H9 (cell line): ENCODE data around the gene BIRC7. TPM values are rescaled to one million over a fixed set of nuclear protein-coding genes. Genes with fewer than 3 reads are reported as not detected.

Experiments
- DNase-seq: peaks from one replicate; pipeline ENCODE4 v3.0.0-alpha.2; 2017
- H2AFZ ChIP-seq: one replicate; pipeline ENCODE4 v1.6.1; 2013; ENCODE audit warnings: mild to moderate bottlenecking, low read length, control low read depth, moderate library complexity
- H2AK5ac ChIP-seq: 2 replicates; pipeline ENCODE4 v1.6.1; 2013; ENCODE audit warnings: low read length, control low read depth, mixed read lengths; ENCODE audit not compliant: insufficient read length
- H2BK120ac ChIP-seq: one replicate; pipeline ENCODE4 v1.6.1; 2013; ENCODE audit warnings: low read depth, mild to moderate bottlenecking, low read length, control low read depth, inconsistent platforms; ENCODE audit not compliant: poor library complexity, severe bottlenecking
- H2BK12ac ChIP-seq: 2 replicates; pipeline ENCODE4 v1.6.1; 2013; ENCODE audit warnings: low read length, control low read depth, mixed read lengths, low read depth; ENCODE audit not compliant: insufficient read length
- H2BK15ac ChIP-seq: 2 replicates; pipeline ENCODE4 v1.6.1; 2013; ENCODE audit warnings: low read depth, low read length, control low read depth
- H2BK20ac ChIP-seq: one replicate; pipeline ENCODE4 v1.6.1; 2013; ENCODE audit warnings: low read depth, mild to moderate bottlenecking, low read length, control low read depth, inconsistent platforms; ENCODE audit not compliant: poor library complexity, severe bottlenecking
- H2BK5ac ChIP-seq: 2 replicates; pipeline ENCODE4 v1.6.1; 2013; ENCODE audit warnings: low read length, control low read depth, mixed read lengths; ENCODE audit not compliant: insufficient read length
- H3K14ac ChIP-seq: 2 replicates; pipeline ENCODE4 v1.6.1; 2013; ENCODE audit warnings: low read length, control low read depth; ENCODE audit not compliant: insufficient read depth
- H3K18ac ChIP-seq: 2 replicates; pipeline ENCODE4 v1.6.1; 2013; ENCODE audit warnings: low read depth, mild to moderate bottlenecking, mixed read lengths, low read length, control low read depth; ENCODE audit not compliant: insufficient read length
- H3K23ac ChIP-seq: 2 replicates; pipeline ENCODE4 v1.6.1; 2013; ENCODE audit warnings: low read length, control low read depth, mixed read lengths, low read depth; ENCODE audit not compliant: insufficient read length
- H3K23me2 ChIP-seq: 2 replicates; pipeline ENCODE4 v1.6.1; 2013; ENCODE audit warnings: low read depth, mild to moderate bottlenecking, mixed read lengths, low read length, control low read depth; ENCODE audit not compliant: insufficient read length, poor library complexity, severe bottlenecking
- H3K27ac ChIP-seq: 2 replicates; pipeline ENCODE4 v1.5.1; 2013; ENCODE audit warnings: low read length, control low read depth, mixed read lengths, low read depth; ENCODE audit not compliant: insufficient read length
- H3K27me3 ChIP-seq: 2 replicates; pipeline ENCODE4 v1.6.1; 2013; ENCODE audit warnings: low read length, control low read depth, inconsistent platforms; ENCODE audit not compliant: insufficient read depth
- H3K4ac ChIP-seq: 2 replicates; pipeline ENCODE4 v1.6.1; 2013; ENCODE audit warnings: low read depth, mild to moderate bottlenecking, control low read depth, inconsistent platforms, low read length, moderate library complexity
- H3K4me1 ChIP-seq: 2 replicates; pipeline ENCODE4 v1.6.1; 2013; ENCODE audit warnings: low read length, control low read depth, inconsistent platforms; ENCODE audit not compliant: insufficient read depth
- H3K4me2 ChIP-seq: 2 replicates; pipeline ENCODE4 v1.6.1; 2013; ENCODE audit warnings: low read length, control low read depth, mixed read lengths; ENCODE audit not compliant: insufficient read length, insufficient read depth
- H3K56ac ChIP-seq: 2 replicates; pipeline ENCODE4 v1.6.1; 2013; ENCODE audit warnings: low read depth, mild to moderate bottlenecking, mixed read lengths, low read length, control low read depth; ENCODE audit not compliant: insufficient read length
- H3K79me1 ChIP-seq: 2 replicates; pipeline ENCODE4 v1.6.1; 2013; ENCODE audit warnings: low read depth, mild to moderate bottlenecking, moderate library complexity, low read length, control low read depth, inconsistent platforms; ENCODE audit not compliant: insufficient read depth, poor library complexity, severe bottlenecking
- H3K79me2 ChIP-seq: 2 replicates; pipeline ENCODE4 v1.6.1; 2013; ENCODE audit warnings: low read length, control low read depth, inconsistent platforms; ENCODE audit not compliant: insufficient read depth
- H3K9ac ChIP-seq: 2 replicates; pipeline ENCODE4 v1.6.1; 2013; ENCODE audit warnings: low read length, control low read depth, mixed read lengths; ENCODE audit not compliant: insufficient read length; ENCODE audit errors: extremely low read depth
- H3K9me3 ChIP-seq: one replicate; pipeline ENCODE4 v1.6.1; 2013; ENCODE audit warnings: low read depth, low read length, inconsistent platforms; ENCODE audit not compliant: control insufficient read depth
- H3T11ph ChIP-seq: one replicate; pipeline ENCODE4 v1.6.1; 2013; ENCODE audit warnings: mild to moderate bottlenecking, low read length, control low read depth, inconsistent platforms
- H4K20me1 ChIP-seq: one replicate; pipeline ENCODE4 v1.6.1; 2013; ENCODE audit not compliant: control insufficient read depth, insufficient read length, insufficient read depth
- H4K5ac ChIP-seq: 2 replicates; pipeline ENCODE4 v1.6.1; 2013; ENCODE audit warnings: low read depth, mild to moderate bottlenecking, mixed read lengths, low read length, control low read depth; ENCODE audit not compliant: insufficient read length
- H4K8ac ChIP-seq: replicated peaks from 2 replicates; pipeline ENCODE4 v1.6.1; 2013; ENCODE audit warnings: low read length, control low read depth, mixed read lengths, low read depth; ENCODE audit not compliant: insufficient read length
- H4K91ac ChIP-seq: 2 replicates; pipeline ENCODE4 v1.6.1; 2013; ENCODE audit warnings: low read depth, mild to moderate bottlenecking, moderate library complexity, mixed read lengths, low read length, control low read depth; ENCODE audit not compliant: insufficient read length
- H3K27ac Mint-ChIP-seq, 3 experiments: 2 replicates in 2 of 3; 3 replicates in 1 of 3; pipeline ENCODE4 v1.8.0; 2020 to 2021; ENCODE audit warnings: mixed read lengths in 3 of 3, mild to moderate bottlenecking in 1 of 3, moderate library complexity in 1 of 3
- H3K27me3 Mint-ChIP-seq: 2 replicates; pipeline ENCODE4 v1.8.0; 2021; ENCODE audit warnings: low read depth, mild to moderate bottlenecking, moderate library complexity, mixed read lengths
- H3K36me3 Mint-ChIP-seq, 3 experiments: 2 replicates in 2 of 3; 3 replicates in 1 of 3; pipeline ENCODE4 v1.8.0; 2020 to 2021; ENCODE audit warnings: low read depth in 3 of 3, mixed read lengths in 3 of 3; ENCODE audit not compliant: insufficient read depth in 1 of 3
- H3K4me1 Mint-ChIP-seq, 2 experiments: 2 replicates each; pipeline ENCODE4 v1.8.0; 2020; ENCODE audit warnings: mixed read lengths in 2 of 2
- H3K4me3 Mint-ChIP-seq, 2 experiments: 2 replicates in 1 of 2; 3 replicates in 1 of 2; pipeline ENCODE4 v1.8.0; 2020 to 2021; ENCODE audit warnings: mild to moderate bottlenecking in 2 of 2, mixed read lengths in 2 of 2, moderate library complexity in 1 of 2
- H3K9me3 Mint-ChIP-seq, 2 experiments: 2 replicates in 1 of 2; 3 replicates in 1 of 2; pipeline ENCODE4 v1.8.0; 2020; ENCODE audit warnings: mild to moderate bottlenecking in 2 of 2, mixed read lengths in 2 of 2, moderate library complexity in 1 of 2
- WGBS: extraction: QIAGEN DNeasy Blood & Tissue Kit; methylation state at CpG from one replicate; pipeline ENCODE4 v1.1.7; 2013; ENCODE audit warnings: missing lambda C conversion rate, low lambda C conversion rate, mixed read lengths; ENCODE audit not compliant: insufficient read length; ENCODE audit errors: extremely low coverage; 5-methylcytosine and 5-hydroxymethylcytosine counted together
- total RNA-seq: library from RNA; stranded (reverse); gene quantifications from 2 replicates; pipeline ENCODE4 v1.2.1, GENCODE V29; 2021
- TF ChIP-seq, protein P1 (sequence below): fragments of 200-600 bp; sonication (generic); conservative IDR thresholded peaks from 3 replicates; pipeline ENCODE4 v1.8.0; 2021; ENCODE audit warnings: antibody characterized with exemption, mild to moderate bottlenecking

BIRC7 gene
- total RNA-seq, 1 experiment from 2014 or later, result not detected

- H3K27me3 Mint-ChIP-seq, result peaks cover 5% of the 10 kb centered on the region
- Histone ChIP-seq H2BK120ac (no peak overlapping the region), H2BK15ac (no peak overlapping the region)
These were observed 47.6 kb upstream of the BIRC7 start for GRCh38 chr20:63188159-63188442.

More at GRCh38 chr20:63188159-63188442, 47.6 kb upstream of the BIRC7 start:
- Histone ChIP-seq H3K23me2 (peaks cover 1% of the 10 kb centered on the region), H3K27ac (no peak overlapping the region), H3K4me2 (no peak overlapping the region), H3K4me1 (no peaks in the 10 kb centered on the region), H3K14ac (no peak overlapping the region), H3K18ac (no peak overlapping the region), H2AK5ac (no peak overlapping the region), H3K56ac (no peak overlapping the region), H3K9me3 (no peaks in the 10 kb centered on the region), H2BK20ac (no peak overlapping the region), H4K20me1 (peaks cover 11% of the 10 kb centered on the region), H2BK12ac (no peak overlapping the region), H3K9ac (no peak overlapping the region), H2AFZ (no peak overlapping the region), H2BK5ac (no peak overlapping the region), H3K4ac (no peak overlapping the region), H4K5ac (no peak overlapping the region), H3K79me2 (no peaks in the 10 kb centered on the region), H4K91ac (no peak overlapping the region), H3K23ac (no peak overlapping the region), H3K27me3 (no peaks in the 10 kb centered on the region), H3T11ph (no peak overlapping the region), H4K8ac (no peak overlapping the region), H3K79me1 (no peaks in the 10 kb centered on the region)
- H3K27ac Mint-ChIP-seq, result no peak overlapping the region; a peak in 1 of 7 replicates
- DNase-seq, result no peak
- H3K9me3 Mint-ChIP-seq, result peaks cover 2% of the 10 kb centered on the region in 2 experiments; a peak in 3 of 5 replicates
- no peaks in the 10 kb centered on the region for H3K36me3 Mint-ChIP-seq
- H3K4me1 Mint-ChIP-seq, result 0 out of 4 replicates have a peak, but pooled peaks cover 0 to 2% of the 10 kb centered on the region in 2 experiments
- no peak overlapping the region for H3K4me3 Mint-ChIP-seq
- no CpG with 5 or more reads among the region's 13 CpGs for WGBS
- TF ChIP-seq, protein P1, sequence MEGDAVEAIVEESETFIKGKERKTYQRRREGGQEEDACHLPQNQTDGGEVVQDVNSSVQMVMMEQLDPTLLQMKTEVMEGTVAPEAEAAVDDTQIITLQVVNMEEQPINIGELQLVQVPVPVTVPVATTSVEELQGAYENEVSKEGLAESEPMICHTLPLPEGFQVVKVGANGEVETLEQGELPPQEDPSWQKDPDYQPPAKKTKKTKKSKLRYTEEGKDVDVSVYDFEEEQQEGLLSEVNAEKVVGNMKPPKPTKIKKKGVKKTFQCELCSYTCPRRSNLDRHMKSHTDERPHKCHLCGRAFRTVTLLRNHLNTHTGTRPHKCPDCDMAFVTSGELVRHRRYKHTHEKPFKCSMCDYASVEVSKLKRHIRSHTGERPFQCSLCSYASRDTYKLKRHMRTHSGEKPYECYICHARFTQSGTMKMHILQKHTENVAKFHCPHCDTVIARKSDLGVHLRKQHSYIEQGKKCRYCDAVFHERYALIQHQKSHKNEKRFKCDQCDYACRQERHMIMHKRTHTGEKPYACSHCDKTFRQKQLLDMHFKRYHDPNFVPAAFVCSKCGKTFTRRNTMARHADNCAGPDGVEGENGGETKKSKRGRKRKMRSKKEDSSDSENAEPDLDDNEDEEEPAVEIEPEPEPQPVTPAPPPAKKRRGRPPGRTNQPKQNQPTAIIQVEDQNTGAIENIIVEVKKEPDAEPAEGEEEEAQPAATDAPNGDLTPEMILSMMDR, result no peak
